Hematopoietic multipotent progenitor cell treated with erythropoietin and hydrocortisone succinate and interleukin-3 and kit ligand, for 15 days (in vitro differentiated cells): Measurements from ENCODE around the gene SASH3.

Experiments
- DNase-seq: peaks from one replicate; pipeline ENCODE4 v3.0.0-alpha.2; 2015; ENCODE audit warnings: low spot score

SASH3 gene

DNA sequence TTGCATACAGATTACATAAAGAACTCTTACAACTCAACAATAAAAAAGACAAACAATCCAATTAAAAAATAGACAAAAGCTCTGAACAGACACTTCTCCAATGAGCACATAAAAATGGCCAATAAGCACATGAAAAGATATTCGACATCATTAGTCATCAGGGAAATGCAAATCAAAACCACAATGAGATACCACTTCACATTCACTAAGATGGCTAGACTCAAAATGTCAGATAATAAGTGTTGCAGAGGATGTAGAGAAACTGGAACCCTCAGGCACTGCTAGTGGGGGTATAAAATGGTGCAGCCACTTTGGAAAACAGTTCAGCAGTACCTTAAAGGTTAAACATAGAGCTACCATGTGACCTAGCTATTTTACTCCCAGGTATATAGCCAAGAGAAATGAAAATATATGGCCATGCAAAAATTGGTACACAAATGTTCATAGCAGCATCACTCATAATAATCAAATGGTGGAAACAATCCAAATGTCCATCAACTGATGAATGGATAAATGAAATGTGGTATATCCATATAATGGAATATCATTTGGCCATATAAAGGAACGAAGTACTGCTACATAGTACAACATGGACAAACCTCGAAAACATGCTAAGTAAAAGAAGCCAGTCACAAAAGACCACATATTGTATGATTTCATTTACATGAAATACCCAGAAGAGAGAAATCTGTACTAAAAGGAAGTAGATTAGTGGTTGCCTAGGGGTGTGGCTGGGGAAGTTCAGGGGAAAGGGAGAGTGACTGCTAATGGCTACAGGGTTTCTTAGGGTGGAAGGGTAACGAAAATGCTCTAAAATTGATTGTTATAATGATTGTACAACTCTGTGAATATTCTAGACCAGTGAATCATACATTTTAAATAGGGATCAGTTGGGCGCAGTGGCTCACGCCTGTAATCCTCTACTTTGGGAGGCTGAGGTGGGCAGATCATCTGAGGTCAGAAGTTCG lies 29.4 kb downstream of the SASH3 start:
- DNase-seq: no peak

DNA sequence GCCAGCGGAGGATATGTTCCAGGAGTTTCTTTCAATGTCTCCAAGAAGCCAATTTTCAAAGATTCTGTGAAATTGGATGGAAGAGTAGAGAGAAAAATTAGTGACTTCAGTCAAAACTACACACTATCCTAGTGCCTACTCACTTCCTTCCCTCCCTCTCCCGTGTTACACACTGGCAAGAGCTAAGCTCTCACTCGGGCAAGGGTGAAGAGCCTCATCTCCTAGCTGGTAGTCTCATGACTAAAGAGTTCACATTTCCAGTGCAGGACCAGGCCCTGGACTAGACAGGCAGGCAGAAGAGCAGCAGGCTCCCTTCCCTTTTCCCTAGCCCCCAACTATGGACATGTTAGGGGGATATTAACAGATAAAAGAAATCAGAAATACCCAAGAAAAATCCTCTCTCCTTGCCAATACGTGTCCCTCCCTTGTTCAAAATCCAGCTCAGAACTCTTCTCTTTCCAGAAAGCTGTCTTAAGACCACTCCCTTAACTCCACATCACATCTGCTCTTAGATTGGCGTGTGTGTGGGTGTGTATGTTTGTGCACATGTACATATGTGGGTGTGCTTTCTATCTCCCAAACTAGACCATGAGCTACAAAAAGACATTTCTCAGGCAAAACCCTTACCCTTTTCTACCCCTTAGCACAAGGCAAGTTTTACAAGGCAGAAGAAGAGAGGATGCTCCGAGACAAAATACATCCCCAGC lies 34.1 kb downstream of the SASH3 start:
- DNase-seq: no peak

DNA sequence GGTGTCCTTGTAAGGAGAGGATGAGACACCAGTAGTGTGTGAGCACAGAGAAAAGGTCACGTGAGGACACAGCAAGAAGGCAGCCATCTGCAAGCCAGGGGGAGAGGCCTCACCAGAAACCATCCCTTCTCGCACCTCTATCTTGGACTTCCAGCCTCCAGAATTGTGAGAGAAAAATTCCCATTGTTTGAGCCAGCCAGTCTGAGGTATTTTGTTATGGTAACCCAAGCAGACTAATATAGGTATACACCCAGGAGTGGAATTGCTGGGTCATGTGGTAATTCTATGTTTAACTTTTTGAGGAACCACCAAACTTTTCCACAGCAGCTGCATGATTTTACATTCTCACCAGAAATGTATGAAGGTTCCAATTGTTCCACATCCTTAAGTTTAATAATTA lies 38.4 kb downstream of the SASH3 start:
- DNase-seq: no peak

DNA sequence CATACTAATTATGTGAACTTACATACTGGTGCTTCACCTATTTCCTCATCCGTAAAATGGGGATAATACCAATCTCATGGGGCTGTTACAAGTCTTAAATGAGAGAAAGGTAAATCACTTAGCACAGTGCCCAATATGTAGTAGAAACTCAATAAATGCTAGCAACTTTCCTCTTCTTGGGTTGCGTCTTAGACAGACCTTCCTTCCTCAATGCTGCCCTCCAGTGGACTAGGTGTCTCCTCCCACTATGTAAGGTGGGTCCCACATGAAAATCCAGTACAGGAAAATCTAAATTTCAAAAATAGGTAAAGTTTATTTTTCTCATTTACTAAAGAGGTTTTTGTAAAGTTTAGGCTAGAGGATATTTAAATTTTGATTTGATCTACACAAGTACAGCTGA lies 43.4 kb downstream of the SASH3 start:
- DNase-seq: peak; percentile 25

DNA sequence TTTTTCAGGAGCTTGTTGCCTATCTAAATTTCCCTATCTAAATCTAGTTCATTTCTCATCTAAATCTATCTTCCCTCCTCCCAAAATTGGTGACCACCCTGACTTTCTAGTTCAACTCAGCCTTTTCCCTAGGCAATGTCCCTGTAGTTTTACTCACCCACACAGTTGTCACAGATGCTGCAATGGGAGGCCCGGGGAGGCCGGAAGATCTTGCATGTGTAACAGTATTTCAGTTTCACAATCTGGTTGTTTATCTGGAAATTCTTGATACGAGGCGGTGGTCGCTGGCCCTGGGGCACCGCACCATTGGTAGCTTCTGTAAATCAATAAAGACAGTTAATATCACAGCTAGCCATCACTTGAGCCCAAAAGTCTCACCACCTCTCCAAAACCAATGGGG lies 43.8 kb downstream of the SASH3 start:
- DNase-seq: no peak

DNA sequence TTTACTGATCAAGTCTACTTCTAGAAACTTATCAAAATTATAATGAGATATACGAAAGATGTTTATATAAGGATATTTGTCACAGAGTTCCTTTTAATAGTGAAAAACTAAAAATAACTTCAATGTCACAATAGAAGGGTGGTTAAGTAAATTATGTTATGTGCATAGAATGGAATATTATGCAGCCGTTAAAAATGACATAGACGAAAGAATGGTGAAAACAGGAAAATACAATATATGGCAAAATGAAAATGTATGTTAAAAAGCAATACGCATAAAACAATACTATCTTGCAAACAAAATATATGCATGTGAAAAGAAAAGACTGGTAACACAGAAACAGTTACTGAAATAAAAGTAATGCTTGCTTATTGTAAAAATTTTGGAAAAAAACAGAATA lies 44.9 kb downstream of the SASH3 start:
- no peak for DNase-seq

DNA sequence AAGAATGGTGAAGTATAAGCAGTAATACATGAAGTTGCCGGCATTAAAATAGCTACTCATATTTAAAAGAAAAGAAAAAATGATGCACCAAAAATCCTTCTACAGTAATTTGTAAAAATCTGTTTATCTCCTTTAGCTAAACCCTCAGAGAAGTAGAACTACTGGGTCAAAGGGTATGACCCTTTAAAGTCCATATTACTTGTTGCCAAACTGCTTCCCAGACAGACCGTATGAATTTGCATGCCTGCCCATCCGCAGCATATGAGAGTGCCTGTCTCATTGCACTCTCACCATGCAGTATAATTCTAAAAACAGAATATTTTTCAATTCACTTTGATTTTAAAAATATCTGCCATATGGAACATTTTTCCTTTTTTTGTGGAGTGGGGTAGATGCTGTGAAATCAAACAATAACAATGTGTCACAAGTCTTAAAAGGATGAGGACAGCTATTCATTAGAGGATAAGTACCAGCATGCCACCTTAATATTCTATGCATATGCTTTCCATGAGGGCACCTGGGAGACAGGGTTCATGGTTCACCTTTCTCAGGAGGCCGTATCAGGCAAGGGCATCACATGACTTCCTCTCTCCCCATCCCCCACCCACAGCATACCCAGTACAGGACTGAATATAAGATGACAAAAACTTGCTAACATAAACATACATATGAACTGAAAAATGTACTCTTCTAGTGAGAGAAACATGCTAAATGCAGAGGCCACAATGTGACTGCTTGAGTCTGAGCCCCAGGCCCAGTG lies 46.2 kb downstream of the SASH3 start:
- no peak for DNase-seq

DNA sequence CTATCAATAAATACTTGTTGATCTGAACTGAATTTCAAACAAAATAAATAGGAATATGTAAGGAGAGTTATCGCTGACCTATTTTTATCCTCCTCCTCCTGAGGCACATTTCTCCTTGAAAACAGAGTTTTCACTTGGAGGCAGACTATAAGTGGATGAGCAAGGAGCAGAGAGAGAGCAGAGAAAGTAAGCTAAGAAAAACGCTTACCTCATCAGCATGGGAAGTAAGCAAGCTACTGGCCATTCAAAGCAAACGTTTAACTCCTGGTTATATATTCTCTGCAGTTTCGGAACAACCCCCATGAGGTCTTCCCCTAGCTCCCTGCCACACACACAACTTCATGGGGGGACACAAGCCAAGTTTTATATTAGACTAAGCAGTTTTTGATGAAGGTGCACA lies 50.7 kb downstream of the SASH3 start:
- DNase-seq: no peak

DNA sequence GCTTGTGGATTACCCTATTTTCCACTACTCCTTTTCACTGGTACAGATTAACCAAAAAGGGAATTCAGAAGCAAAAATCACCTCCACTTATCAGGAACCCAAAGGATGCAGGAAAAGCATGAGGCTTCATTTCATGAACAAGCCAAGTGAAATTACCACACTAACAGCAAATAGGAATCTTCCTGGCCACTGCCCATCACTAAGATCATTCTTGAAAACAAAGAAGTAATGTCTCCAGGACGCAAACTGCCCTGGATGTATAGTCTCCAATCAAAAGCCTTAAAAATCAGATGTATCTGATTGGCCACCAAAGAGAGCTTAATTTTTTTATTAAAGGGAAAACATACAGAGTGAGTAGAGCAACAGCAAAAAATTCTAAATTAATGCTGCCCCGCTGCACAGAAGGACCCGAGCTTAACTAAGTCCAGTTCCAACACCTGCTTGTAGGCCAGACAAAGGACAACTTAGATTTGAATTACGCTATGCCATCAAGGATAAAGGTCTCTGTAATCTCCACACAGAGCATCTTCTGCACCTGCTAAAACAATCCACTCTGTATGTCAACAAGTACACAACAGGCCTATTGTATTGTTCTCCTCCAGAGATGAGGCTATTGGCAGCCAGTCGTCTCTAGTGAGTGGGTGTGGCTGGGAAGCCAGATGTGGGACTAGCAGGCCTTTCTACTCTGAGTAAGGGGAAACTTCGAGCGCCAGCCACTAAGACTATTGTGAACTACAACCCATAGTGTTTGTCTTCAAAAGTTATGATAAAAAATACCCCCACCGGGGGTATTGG lies 51.5 kb downstream of the SASH3 start:
- no peak for DNase-seq

DNA sequence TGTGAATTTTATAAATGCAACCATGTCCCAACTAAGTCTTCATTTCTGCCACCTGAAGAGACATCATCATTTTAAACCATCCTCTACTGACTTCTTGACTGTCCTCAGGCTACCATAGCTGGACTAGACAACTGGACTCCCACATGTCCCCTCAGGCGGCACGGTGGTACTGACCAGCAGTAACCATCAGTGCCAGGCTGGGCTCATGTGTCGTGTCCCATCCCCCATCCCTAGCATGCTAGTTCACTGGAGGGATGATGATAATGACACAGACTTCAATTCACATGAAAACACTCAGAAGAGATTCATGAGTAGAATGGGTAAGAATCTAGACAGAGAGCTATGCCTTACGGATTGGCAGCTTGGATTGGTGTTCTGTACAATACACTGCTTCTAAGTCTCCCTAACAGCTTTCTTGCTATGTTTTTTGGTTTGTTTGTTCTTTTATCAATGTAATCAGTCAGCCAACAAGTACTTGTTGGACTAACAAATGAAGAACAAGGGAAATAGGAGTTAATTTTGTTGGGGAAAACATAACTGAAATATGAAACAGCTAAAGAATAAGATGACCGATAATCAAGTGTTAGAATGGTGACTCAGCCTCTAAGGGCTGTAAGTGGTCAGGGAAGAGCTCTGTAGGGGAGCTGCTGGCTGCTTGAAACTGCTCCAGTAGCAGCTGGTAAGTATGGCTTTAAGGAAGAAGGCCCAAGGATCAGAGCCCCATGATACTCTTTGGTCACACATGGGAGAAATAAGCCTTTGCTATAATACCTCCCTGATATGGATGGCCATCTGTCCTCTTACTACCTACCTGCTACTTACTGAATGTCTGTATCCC lies 53.6 kb downstream of the SASH3 start:
- no peak for DNase-seq

DNA sequence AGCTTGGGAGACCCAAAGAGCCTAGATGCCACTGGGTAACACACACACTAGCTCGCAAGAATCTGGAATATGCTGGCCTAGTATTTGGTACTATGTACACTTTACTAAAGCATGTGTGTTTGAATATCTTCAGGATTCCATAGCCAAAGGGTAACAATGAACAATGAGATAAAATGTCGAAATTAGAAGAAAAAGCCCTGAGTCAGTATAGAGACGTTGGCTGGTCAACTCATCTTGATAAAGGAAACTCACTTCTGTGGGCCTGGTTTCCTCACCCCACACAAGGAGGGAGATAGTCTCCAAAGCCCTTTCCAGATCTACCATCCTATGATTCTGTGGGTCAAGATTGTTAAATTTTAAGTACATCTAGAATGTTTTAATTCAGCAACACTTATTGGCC lies 57.1 kb downstream of the SASH3 start:
- DNase-seq: no peak

DNA sequence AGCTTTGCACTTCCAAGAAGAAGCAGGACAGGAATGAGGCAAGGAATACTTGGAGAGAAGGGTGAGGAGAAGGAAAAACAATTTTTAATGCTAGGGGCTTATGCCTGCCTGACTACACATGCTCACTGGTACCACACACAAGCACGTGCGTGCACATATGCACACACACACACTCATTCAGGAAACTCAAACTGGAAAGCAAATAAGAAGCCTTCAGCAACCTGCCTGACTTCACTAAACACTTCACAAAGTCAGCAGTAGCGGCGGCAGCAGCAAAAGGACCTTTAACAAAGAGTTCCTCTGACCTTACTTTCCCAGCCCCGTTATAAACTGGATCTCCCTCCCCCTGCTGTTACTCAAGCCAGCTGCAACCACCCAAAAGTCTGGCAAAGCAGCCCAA lies 60.6 kb downstream of the SASH3 start:
- DNase-seq: no peak

DNA sequence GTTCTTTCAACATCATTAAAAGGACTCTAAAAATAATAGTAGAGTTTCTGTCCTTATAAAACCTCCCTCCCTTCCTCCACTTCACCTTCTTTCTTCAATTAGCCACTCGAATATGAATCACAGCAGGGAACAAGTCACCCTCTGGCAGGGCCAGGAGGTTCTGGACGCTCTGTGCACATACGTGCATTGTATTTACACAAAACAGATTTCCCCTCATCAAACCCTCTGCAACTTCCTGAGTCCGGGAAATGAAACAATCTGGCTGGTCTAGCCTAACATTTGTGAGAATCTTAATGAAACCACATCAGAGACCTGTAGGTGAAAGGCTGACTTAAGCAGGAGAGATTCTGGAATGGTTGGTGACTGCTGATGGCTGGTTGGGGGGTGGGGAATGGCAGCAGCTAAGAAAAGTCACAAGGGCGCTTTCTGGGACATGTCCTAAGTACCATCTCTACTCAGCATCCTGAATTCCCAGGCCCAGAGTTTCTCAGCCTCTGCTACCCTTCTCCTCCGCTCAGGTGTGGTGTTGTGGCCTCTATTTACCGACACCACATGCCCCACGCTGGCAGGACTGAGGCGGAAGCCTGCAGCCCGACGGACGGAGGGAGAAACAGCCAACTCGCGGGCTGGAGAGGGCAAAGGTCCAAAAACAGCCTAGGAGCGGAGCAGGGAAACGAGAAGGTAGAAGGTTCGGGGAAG lies 62.9 kb downstream of the SASH3 start:
- no peak for DNase-seq

DNA sequence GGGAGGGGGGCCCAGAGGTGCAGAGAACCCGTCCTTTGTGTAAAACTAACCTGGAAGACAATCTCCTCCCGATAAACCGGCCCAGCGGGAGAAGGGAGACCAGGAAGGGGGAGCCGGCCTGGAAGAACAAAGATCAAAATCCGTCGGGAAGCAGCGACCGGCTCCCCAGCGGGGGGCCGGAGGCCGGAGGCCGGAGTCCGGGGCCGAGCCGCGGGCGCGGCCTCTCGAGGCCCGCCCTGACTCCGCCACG lies 63.4 kb downstream of the SASH3 start:
- no peak for DNase-seq

DNA sequence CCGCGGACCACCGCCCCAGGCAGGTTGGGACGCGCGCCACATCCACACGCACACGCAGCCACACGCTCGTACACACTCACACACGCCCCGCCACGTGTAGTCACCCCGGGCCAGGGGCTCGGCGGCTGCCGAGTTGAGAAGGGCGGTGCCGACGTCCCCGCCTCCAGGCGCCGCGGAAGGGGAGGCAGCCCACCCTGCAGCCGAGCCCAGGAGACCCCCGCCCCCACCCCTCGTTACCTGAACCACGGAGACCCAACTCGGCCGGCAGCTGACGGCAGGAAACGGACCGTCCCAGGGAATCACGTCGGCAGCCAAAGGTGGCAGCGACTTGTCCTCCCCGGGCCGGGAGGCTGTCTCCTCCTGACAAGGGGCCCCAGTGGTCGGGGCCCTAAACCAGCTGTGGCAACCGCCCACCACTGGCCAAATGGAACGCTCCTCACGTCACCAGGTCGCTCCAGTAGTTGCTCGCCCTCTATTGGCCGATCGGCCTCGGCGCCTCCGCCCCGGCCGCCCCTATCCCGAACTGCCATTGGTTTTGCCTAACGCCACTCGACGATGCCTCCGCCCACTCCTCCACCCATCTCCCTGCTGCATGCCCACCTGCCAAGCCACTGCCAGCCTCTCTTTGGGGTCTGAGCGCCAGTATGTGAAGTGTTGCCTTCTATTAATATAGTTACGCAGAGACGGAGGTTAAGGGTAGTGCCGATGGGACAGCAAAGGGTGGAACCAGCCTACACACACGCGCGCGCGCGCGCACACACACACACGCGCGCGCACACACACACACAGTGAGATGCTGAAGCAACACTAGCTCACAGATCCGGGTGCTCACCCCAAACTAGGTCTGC lies 63.9 kb downstream of the SASH3 start, which contains the start of gene ZDHHC9:
Gene ZDHHC9 (minus strand): TSS at position 428 of the 848 bp plus-strand sequence. CDS start 1,941 bp downstream, outside the sequence.
- peak; percentile 78 for DNase-seq
